CD4-positive, alpha-beta T cell treated with Interleukin-15 for 1 hour (primary cell): ENCODE results near the gene TSHZ2.
"Not testable (repeated sequence)": the region's sequence is repeated elsewhere in the genome, so short reads cannot be mapped to it uniquely, and the experiment has no call there.

Experiments
- DNase-seq: peaks from one replicate; pipeline ENCODE4 v3.0.0-alpha.2; 2020

Gene TSHZ2

DNA sequence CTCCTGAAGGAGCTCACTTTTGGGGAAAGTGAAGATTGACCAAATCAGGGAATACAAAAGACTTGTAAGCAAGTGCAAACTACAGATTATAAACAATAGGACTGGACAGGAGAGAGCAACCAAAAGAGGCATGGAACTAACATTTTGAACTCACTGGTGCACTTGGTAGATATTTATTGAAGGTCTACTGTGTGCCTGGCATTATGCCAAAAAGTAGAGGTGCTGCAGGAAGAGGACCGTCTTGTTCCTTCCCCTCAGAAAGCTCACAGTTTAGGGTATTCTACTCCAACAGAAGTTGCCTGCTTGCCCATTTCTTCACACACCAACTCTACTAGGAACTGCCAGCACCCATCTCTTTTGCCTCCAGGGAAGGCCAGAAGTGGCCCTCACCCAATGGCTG lies 10.0 kb upstream of the TSHZ2 start:
- DNase-seq, result no peak

DNA sequence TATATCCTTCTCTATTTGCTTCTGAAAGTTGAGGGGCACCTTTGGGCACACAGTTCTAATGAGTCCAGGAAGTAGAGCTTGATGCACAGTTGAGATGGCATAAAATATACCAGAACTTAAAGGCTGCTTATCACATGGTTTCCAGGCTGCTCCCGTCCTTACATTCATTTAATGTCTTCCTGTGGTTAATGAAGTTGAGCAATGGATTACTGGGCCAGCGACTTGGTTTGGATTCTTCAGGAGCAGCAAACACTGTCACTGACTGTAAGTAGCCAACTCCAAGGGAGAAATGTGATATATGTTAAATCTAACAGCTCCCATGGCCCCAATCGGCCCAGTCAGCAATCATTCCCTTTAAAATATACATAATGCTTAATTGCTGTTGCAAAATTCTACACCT lies 9.0 kb upstream of the TSHZ2 start:
- no peak for DNase-seq

DNA sequence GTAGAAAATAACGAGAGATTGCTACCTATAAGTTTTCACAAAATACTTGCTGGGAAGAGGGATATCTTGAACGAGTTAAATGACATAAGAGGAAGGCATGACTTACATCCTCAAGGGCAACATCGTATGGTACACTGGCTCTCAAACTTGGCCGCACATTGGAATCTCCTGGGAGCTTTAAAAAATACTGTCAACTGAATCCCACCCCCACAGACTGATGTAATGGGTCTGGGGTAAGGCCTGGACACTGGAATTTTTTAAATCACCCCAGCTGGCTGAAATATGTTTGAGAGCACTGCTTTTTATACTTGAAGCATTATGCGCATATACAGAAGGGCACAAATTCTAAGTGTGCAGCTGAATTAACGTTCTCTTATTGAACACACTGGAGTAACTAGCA lies 8.0 kb upstream of the TSHZ2 start:
- DNase-seq, result no peak

DNA sequence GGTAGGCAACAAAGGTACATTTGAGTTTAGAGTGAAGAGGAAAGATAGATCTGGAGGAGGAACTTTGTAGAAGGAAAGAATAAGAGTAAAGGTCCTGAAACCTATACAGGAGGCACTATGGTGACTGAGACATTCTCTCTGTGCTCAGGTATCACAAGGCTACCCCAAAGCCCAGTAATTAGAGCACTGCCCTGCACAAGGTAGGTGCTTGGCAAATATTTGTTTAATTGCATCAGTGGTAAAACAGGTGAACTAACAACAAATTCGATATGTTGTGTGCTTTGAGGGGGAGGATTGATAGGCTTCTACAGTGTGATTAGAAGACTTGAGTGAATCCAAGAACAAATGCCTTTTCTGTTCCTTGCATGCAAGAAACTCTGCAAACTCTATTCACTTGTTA lies 6.8 kb upstream of the TSHZ2 start:
- no peak for DNase-seq

DNA sequence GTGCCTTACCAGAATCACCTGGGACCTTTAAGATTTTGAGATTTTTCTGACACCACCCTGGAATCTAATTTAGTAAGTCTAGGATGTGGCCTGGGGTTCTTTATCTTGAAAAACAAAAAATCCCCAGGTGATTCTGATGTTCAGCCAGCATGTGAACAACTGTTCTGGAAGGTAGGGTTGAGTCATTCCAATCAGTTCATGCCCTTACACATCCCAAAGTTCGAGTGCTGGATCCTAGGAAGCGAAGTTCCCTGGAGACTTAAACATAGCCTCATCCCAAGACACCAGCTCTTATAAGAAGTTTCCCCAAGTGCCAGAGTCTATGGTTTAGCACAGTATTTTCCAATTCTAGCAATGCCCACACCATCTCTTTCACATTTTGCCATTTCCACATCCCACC lies 6.3 kb upstream of the TSHZ2 start:
- DNase-seq, result no peak

DNA sequence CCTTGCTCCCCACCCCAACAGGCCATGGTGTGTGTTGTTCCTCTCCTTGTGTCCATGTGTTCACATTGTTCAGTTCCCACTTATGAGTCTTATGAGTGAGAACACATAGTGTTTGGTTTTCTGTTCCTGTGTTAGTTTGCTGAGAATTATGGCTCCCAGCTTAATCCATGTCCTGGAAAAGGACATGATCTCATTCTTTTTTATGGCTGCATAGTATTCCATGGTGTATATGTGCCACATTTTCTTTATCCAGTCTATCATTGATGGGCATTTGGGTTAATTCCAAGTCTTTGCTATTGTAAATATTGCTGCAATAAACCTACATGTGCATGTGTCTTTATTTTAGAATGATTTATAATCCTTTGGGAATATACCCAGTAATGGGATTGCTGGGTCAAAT lies 5.6 kb upstream of the TSHZ2 start:
- not testable (repeated sequence) for DNase-seq

DNA sequence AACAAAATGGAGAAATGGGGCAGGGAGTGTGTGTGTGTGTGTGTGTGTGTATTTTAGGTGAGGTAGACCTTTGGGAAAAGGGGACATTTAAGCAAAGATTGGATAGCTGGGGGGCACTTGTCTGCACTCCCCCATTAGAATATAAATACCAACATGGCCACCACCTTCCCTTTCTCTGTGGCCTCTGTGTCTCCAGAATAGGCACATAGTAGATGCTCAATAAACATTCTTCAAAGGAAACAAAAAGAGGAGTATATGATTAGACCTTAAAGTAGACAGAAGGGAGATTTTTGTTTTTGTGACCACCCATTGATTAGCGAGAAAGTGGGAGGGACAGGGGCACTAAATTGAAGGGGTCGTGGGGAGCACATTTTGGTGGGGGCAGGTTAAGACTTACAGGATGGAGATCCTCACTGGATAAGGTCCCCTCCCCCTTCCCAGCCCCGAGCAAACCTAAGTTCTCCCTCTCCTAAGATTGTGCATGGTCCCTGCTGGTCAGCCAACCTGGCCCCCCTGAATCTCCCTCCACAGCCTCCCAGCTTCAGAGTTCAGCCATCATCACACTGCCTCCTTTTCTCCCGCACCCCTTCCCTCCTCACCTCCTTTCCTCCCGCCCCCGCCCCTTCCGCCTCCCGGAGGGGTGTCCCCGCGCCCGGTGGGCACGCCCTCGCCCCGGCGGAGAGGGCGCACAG lies 514 bp upstream of the TSHZ2 start:
- no peak for DNase-seq

DNA sequence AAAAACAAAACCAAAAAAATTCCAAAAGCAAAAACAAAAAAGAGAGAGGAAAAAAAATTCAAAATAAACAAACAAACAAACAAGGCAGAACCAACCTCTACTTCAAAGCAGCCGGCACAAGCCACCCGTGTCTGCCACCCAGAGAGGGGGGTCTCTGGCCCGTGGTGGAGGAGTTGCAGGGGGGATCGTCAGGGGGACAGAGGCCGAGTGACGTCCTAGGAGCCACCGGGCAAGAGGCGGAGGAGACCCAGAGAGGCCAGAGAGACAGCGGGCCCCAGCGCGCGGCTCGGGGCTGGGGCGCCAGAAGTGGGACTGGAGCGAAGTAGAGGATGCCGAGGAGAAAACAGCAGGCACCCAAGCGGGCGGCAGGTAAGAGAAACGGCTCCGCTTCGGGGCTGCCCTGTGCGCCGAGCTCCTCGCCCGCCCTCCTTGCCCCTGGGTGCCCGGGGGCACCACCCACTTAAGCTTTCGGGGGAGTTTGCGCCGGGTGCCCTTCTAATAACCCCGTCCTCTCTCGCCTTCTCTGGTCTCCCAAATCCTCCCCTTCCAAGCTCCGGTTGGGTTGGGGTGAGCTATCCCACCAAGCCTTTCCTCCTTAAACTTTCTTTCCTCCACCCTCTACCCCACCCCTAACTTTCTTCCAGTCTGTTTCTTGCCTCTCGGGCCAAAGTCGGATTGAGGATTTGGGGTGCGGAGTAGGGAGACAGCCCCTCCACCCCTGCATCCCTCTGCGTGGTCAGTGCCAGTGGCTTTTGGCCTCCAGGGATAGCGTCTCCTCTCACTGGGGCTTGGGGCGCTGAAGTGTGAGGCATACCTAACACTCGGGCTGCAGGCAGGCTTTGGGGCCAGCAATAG lies 1.0 kb downstream of the TSHZ2 start:
- DNase-seq, result no peak

DNA sequence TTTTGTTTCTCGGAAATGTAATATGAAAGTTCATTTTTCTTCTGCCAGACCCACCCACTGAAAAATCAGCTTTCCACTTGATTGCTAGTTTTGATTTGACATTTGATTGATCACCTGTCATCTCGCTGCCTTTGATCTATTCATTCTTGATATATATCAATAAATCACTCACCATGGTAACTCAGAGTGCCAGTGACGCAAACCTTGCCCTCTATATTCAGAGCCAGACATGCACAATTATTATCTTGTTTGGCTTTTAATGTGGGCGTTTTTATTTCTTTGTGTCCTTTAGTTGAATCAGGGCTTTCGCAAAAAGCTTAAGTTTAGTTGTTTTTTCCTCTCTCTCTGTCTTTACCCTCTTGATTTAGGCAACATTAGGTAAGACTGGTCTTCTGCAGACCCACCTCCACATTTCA lies 2.0 kb downstream of the TSHZ2 start:
- DNase-seq, result peak; percentile 55

DNA sequence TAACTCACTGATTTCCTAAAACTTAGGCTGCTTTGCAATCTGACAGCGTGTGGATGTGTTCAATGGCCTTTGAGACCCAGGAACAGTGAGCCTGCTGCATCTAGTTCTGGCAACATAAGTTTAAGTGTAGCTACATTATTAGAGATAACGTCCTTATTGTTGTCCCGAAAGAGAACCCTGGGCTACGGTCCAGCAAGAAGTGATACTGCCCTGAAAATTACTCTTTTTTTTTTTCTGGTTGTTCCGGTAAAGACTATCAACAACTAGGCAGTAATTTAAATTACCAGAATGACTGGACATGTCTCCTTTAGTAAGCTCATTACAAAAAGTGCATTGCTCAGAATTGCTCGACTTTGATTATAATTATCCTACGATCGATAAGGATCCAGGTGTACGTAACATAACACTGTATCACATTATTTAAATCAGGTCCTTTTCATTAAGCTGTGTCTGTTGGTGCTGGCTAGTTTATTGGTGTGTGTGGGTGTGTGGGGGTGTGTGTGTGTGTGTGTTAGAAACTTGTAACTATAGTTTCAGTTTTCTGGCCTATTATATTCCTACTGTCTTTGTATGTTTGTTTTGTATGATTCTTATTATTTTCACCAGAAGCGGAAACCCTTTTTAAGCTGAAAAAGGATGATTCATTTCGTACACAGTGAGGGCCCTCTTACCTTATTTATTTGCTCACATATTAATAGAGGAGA lies 3.0 kb downstream of the TSHZ2 start:
- DNase-seq, result peak; percentile 25

DNA sequence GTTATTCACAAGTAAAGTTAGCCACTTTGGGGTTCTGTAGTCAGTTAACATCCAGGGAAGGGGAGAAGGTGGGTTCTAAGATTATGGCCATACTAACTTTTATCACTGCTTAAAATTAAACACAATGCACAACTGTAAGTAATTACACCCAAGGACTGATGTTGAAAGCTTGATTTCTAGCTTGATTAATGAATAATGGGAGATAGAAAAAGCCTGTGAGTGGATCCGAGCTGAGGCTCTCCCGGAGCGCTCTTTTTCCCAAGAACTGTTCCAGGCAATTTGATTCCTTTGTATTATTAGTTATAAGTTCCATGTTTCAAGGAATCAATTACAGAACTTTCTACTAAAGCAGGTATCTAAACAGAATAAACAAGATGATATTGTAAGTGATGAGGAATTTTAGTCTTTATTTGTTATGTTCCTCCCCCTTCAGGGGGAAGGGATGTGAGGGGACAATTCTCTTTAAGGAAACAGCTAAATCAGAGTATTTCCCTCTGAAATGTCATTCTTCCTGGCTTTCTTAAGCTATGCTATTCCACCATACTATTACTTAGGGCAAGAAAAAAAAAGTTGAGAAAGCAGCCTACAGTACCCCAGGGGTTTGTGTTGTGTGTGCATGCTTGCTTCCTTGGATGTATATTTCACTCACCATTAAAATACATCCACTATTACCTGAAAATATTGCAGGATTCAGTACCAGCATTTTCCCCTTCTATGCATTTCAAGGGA lies 3.8 kb downstream of the TSHZ2 start:
- DNase-seq, result no peak

DNA sequence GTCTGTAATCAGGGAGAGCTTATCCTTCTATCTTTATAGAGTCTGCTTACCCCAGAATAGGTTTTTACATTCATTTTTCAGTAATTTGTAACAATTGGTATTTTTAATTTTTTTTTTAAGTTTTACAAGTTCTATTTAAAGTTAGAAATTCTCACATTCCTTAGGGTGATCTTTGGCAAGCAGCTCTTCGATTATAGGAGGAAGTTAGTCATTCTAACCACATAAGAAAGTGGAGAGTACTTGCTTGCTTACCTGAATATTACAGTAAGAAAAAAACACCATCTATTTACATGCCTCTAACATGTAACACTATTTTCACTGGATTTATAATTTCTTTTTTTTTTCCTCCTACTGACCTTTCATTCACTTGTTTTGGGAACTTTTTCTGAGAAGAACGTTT lies 6.7 kb downstream of the TSHZ2 start:
- DNase-seq, result no peak

DNA sequence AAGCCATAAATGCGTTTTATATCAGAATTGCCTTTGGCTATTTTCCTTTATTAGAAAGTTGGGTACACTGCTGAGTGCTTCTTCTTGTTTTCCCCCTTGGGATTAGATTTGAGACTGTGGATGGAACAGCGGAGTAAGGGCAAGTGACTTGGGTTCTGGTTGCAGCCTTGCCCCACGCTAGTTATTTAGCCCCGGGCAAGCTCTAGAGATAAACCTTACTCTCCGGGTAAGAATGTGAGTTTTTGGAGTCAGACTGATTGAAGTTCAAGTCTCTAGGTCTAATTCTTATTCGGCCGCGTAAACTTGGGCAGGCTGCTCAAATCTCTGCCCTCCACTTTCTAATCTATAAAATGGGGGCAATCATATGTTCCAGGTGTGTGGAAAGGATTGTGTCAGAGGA lies 8.9 kb downstream of the TSHZ2 start:
- DNase-seq, result no peak

DNA sequence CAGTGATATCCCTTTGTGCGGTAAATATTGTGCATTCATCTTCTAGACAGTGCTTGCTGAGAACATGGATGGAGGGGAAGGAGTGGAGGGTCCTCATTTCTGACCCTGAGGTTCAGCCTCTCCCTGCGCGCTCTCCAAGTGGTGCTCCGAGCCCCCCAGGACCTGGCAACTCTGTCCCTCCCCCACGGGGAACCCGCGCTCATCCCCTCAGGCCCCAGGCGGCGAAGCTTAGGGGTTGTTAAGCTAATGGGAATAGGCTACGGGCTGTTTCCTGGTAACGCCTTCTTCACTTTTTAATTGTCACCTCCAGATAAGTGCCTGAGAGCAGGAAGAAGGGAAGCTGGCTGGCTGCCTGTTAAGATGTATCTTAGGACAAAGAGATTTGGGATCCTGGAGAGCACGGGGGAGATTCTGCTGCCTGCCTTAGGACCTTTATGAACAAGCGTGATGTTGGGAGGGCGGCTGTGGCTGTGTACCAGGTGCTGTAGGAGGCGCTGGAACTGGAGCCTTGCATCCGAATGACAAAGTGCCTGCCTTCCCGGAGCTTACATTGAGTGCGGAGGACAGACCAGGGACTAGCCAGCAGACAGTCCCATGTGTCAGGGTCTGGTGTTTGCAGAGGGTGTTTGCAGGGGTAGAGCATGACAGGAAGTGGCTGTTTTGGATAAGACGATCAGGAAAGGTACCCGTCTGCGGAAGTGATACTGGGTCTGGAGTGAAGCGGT lies 11.7 kb downstream of the TSHZ2 start:
- no peak for DNase-seq

DNA sequence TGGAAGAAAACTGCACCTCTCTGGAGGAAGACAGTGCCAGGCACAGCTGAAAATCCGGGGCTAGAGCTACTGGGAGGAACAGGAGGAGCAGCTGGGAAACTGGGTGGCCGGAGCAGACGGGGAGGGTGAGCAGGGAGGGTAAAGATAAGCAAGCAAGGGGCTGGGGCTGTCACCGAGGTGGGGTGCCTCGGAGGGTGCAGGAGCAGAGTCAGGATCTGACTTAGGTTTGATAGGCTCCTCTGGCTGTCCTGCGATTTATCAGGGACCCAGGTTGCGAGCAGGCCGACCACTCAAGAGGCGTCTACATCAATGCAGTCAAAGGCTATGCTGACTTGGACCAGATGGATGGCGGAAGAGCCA lies 12.3 kb downstream of the TSHZ2 start:
- no peak for DNase-seq

DNA sequence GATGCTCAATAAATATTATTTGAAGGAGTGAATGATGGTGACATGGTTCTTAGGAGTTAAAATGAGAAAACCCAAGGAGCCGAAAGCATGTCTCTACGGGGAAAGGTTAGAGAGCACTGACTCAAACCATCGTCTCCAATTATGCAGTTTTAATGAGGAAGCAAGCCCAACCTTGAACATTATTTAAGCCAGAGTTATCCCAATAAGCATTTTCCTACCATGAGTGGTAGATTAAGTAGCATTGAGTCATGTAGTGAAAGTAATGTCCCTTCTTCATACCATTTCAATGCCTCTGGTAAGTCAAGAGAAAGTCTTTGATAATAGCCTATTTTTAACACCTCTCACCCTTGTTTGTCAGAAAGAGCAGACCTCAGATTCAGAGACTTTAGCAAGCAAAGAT lies 13.5 kb downstream of the TSHZ2 start:
- no peak for DNase-seq

DNA sequence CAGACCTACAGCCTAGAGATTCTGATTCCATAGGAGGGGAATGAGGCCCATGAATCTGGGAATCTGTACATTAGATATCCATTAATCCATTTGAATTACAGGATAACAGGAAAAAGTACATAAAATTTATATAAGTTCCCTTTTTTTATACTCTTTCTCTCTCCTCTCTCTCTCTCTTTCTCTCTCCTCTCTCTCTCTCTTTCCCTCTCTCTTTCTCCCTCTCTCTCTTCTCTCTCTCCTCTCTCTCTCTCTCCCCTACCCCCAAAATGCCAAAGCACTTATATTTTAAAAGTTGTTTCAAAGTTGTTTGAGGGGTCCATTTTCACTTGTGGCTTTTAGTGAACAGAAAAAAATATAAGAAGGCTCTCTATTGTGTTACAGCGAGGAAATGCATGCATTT lies 15.1 kb downstream of the TSHZ2 start:
- DNase-seq, result no peak

DNA sequence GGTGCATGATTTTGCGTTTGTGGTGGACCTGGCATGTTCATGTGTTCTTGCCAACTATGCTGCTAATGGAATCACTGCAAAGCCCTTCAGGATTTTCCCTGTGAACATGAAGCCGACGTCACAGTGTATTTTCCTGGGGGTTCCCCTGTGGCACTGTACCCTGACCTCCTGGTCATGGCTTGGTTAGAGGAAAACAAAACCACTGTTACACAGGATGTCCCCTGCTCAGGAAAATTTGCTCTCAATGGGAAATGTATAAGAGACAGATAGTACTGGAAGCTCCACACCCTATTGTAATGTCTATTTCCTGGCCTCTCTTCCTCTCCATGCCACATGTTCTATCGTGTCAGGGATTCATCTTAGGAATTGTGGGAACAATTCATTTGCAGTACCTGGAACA lies 19.7 kb downstream of the TSHZ2 start:
- no peak for DNase-seq

DNA sequence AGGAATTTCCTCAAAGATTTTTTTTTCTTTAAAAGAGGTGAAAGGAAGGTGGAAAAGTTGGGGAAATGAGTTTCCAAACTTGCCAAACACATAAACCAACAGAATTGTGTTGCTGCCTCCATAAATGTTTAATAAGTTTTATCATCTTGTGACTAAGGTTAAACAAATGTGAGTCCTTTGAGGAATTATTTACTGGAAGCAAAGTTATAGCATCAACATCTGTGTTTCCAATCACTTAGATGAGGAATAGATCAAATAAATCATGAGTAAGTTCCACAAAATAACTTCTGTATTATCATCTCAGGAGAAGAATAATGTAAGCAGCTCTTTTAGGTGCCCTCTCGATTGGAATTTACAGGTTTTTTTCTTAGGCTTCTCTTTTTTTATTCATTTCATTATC lies 20.5 kb downstream of the TSHZ2 start:
- DNase-seq, result no peak

DNA sequence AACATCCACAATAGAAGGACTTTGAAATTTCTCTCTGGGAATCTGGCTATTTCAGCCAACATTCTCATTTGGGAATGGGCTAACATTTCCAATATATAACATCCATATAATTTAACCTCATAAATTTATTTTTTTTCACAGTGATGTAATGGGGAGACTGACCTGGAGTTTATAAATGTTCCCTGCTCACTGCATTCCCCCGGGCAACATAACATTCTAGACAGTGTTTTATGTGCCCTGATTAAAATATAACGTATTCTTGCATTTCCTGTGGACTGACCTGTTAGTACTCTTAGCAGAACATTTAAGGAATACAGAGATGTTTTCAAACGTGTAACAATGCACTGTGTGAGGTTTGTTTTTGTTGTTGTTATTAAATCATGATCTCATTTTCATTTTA lies 20.9 kb downstream of the TSHZ2 start:
- no peak for DNase-seq

DNA sequence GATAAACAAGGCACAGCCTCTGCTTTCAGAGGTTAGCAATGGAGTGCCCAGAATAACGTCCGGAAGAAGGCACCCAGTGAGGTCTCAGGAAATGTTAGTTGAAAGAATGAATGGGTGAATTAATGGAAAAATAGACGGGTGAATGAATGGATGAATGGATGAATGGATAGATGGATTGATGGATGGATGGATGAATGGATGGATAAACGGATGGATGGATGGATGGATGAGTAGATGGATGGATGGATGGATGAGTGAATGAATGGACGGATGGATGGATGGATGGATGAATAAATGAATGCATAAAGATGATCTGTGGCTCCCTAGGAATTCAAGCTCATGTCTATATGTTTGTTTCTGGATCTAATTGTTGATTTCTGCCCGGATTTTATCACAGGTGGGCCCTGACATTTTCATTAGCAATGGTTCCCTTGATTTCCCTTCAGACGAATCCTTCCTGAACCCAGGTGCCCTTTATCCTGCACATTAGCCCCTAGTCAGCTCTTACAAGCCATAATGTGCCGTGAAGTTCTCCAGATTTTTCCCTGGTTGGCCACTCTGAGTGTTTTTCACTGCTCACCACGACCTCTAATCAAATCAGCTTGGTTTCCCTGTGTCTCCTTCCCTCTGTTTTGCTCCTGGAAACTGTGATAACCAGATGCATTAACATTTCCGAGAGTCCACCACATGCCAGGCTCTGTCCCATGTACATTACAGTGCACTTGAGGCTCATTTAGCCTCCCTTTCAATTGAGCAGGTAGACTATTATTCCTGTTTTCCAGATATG lies 22.2 kb downstream of the TSHZ2 start:
- no peak for DNase-seq

DNA sequence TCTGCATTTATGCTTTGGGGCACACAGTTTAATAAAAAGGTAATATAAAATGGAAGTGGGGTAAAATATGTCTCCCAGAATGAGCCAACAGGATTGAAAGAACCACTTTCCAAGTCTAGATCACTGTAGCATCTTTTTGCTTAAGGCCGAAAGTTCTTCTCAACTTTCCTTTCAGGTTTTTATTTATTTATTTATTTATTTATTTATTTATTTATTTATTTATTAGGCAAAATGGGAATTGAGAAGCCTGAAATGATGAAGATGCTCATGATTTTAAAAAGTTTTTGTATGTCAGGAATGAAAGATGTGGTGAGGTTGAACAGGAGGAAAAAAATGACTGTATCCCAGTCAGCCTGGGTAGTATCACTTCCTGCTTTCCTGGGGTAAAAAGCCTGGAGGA lies 24.0 kb downstream of the TSHZ2 start:
- no peak for DNase-seq
